GM12891 (cell line): Measurements from ENCODE around the gene MPI.
"Not testable (repeated sequence)": the region's sequence is repeated elsewhere in the genome, so short reads cannot be mapped to it uniquely, and the experiment has no call there.

ENCODE experiments used
- DNase-seq: peaks from one replicate; pipeline ENCODE4 v3.0.0; 2011; ENCODE audit warnings: low spot score; ENCODE audit not compliant: insufficient read length
- FAIRE-seq: peaks from 2 replicates; lab custom pipeline; 2011; peaks lifted over from hg19 to GRCh38; lab: Jason Lieb, UNC
- PAX5 ChIP-seq: IDR thresholded peaks from 2 replicates; pipeline ENCODE4 v1.6.1; 2011; ENCODE audit warnings: low read length, moderate library complexity, mild to moderate bottlenecking; ENCODE audit not compliant: insufficient read depth, severe bottlenecking
- POLR2A ChIP-seq: IDR thresholded peaks from 2 replicates; pipeline ENCODE4 v1.6.1; 2011; ENCODE audit warnings: low read depth, low read length, control low read depth
- POLR2AphosphoS5 ChIP-seq: IDR thresholded peaks from 2 replicates; pipeline ENCODE4 v1.6.1; 2011; ENCODE audit warnings: low read depth, low read length, control low read depth
- POU2F2 ChIP-seq: IDR thresholded peaks from 2 replicates; pipeline ENCODE4 v1.6.1; 2011; ENCODE audit warnings: low read depth, mild to moderate bottlenecking, control low read depth, low read length, moderate library complexity
- SPI1 ChIP-seq: IDR thresholded peaks from 2 replicates; pipeline ENCODE4 v1.6.1; 2011; ENCODE audit warnings: low read depth, low read length, control low read depth
- TAF1 ChIP-seq: IDR thresholded peaks from 2 replicates; pipeline ENCODE4 v1.6.1; 2011; ENCODE audit warnings: low read depth, low read length, control low read depth

The MPI gene

DNA sequence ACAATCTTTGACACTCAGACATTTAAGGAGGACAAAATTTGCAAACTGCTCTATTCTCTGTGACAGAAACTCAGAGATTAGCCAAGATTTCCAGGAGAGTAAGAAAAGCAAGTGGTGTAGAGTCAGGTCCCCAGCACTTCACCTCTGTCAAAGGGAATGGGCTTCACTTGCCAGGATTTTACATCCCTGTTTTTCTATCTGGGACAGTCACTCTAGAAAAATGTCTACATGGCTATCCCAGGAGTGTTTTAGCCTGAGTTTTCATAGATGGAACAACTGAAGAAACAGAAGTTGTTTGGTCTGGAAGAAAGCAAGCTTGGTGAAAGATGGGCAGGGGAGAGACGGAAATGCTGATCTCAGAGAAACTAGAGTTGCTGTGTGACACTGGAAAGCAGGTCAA lies 13.8 kb downstream of the MPI start:
- FAIRE-seq (no peak), DNase-seq (no peak)
- TF ChIP-seq POU2F2 (no peak), POLR2A (no peak), TAF1 (no peak), PAX5 (no peak), SPI1 (no peak), POLR2AphosphoS5 (no peak)

DNA sequence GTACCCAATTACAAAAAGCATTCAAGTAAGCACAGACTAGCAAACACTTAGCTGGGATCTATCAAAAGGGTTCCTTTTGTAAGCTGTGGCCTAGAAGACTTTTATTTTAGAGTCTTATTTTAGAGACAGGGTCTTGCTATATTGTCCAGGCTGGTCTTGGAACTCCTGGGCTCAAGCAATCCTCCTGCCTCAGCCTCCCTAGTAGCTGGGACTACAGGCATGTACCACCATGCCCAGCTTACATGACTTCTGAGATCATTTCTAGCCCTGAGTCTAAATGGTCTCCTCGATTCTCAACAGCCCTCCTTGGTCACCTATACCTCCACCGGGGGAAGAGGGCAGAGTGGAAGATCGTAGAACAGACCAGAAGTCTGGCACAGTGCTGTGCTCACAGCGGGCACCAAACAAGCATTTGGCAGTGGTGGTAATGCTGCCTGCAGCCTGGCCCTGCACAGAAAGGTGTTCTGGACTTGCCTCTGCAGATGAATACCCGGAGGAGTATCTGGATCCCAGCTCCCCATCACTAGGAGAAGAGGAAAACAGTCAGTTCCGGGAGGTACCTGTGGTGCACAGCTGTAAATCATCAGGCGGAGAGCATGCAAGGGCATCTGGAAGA lies 14.5 kb downstream of the MPI start:
- TF ChIP-seq PAX5 (no peak), POLR2AphosphoS5 (no peak)
- no peak for DNase-seq
- no peak for FAIRE-seq

DNA sequence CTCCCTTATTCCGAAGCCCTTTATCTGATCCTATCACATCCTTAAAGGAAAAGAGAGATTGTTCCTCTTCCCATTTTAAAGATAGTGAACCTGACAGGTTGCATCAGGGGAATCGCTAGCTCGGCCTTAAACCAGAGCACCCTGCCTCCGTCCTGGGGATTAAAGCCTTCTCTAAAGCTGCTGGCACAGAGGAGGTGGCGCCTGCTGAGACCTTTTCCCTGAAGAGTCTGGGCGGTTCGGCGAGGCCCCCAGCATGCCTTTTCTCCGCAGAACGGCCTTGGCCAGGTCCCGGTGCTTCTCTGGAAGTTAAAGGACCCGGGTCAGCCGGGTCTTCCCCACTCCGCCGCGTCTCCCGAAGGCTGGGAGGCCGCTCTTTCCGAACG lies 16.2 kb downstream of the MPI start:
- FAIRE-seq (no peak), DNase-seq (no peak)
- TF ChIP-seq POU2F2 (no peak), TAF1 (no peak), POLR2AphosphoS5 (no peak), POLR2A (no peak), PAX5 (no peak), SPI1 (no peak)

DNA sequence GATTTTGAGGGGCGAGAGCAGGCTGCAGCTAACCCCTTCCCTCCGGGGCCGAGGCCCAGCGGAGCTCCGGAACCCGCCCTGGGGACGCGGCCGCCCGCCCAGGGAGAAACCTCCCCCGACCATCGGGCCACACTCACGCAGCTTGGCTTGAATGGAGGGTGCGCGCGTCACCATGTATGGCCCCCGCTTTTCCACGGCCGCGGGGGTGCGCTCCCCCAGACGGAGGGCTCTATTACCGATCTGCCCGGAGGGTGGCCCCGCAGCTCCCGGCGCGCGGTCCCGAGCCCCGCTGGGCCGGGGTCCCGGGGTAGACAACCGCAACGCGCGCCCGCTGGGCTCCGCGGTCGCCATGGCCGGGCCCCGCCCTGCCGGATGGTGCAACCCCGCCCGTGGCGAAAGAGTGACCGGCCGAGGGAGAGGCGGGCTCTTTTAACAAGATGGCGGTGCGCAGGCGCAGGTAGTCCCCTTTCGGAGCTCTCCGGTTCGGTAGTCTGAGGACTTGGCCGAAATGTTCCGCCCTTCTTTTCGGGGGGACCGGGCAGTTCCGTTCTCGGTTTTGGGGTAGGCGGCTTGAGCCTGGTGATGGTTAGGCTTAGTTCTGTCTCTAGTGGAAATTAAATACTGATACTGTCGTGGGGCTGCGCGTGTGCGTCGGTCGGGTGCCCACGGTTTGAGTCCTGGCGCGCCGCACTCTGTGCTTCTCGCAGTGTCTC lies 16.8 kb downstream of the MPI start, which contains the start of gene FAM219B:
FAM219B (minus strand) TSS at position 402 of the 713 bp plus-strand sequence; CDS start at position 351, 51 bp downstream.
- peak; percentile 93 for DNase-seq
- peak; percentile 87 for FAIRE-seq
- no peak; the same call in none of the 2 replicates for TF ChIP-seq POLR2A
- TF ChIP-seq SPI1: peak; percentile 11; the same call in 1 of the 2 replicates
- TF ChIP-seq TAF1: peak; percentile 72
- TF ChIP-seq POU2F2: 0 out of 2 replicates have a peak, but pooled peaks have one; percentile 27
- TF ChIP-seq PAX5: no peak
- TF ChIP-seq POLR2AphosphoS5: no peak

GRCh38 chr15:74907163-74907870 lies 17.5 kb downstream of the MPI start:
- DNase-seq: no peak
- TF ChIP-seq POLR2A (no peak), POU2F2 (no peak), SPI1 (no peak), PAX5 (no peak), TAF1 (no peak), POLR2AphosphoS5 (no peak)
- no peak for FAIRE-seq

GRCh38 chr15:74908635-74909034 lies 18.8 kb downstream of the MPI start:
- no peak for DNase-seq
- TF ChIP-seq POU2F2 (no peak), SPI1 (no peak), TAF1 (no peak), POLR2AphosphoS5 (no peak), POLR2A (no peak), PAX5 (no peak)
- FAIRE-seq: no peak

DNA sequence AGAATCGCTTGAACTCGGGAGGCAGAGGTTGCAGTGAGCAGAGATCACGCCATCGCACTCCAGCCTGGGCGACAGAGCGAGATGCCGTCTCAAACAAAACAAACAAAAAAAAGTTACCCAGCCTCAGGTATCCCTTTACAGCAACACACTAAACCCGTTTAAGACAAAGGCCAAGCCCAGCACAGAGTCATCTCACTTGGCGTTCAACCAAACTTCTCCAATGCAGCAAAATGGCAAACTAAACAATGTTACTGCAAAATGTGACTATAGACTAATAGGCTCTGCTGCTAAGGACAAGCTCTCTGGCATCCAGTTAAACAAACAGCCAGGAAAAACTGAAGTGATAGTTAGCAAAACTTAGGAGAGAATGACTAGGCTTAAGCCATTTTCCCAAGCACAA lies 23.2 kb downstream of the MPI start:
- FAIRE-seq (no peak), DNase-seq (no peak)
- TF ChIP-seq POU2F2: no peak

DNA sequence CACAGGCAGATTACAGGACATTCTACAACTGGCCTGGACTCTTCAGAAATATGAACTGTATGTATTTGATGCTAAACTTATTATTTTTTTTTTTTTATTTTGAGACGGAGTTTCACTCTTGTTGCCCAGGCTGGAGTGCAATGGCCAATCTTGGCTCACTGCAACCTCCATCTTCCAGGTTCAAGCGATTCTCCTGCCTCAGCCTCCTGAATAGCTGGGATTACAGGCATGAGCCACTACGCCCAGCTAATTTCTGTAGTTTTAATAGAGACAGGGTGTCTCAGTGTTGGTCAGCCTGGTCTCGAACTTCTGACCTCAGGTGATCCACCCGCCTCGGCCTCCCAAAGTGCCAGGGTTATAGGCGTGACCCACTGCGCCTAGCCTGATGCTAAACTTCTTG lies 24.0 kb downstream of the MPI start:
- FAIRE-seq, DNase-seq: not testable (repeated sequence)

- DNase-seq: no peak
- FAIRE-seq: no peak
- TF ChIP-seq POU2F2 (no peak), TAF1 (no peak), POLR2A (no peak), PAX5 (no peak), SPI1 (no peak), POLR2AphosphoS5 (no peak)
Observed at GRCh38 chr15:74917676-74918075, 27.8 kb downstream of the MPI start.

GRCh38 chr15:74920456-74920855 lies 30.6 kb downstream of the MPI start:
- FAIRE-seq (no peak), DNase-seq (no peak)
- TF ChIP-seq POU2F2: no peak
- TF ChIP-seq POLR2A: no peak
- no peak for TF ChIP-seq SPI1
- TF ChIP-seq POLR2AphosphoS5: no peak
- TF ChIP-seq TAF1: no peak
- no peak for TF ChIP-seq PAX5

DNA sequence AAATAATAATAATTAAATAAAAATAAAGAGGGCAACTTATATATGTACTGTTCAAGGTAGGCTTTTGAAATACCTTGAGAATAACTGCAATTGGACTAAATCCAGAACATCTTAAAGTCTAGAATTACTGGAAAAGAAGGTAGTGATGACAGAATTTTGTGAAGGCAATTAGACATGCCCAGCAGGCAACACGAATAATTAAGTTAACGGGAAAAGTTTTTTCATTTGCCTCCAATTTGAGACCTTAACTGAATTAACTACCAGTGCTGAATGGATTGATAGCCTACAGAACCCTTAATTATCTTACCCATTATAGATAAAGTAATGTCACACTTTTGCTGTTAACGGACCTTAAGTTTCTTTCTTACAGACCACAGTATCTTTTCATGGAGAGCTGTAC lies 34.7 kb downstream of the MPI start:
- no peak for FAIRE-seq
- DNase-seq: no peak
- TF ChIP-seq SPI1 (no peak), PAX5 (no peak), POLR2A (no peak), POLR2AphosphoS5 (no peak), POU2F2 (no peak), TAF1 (no peak)
